ENCODE data around the gene SERPINB1. TPM values are rescaled to one million over a fixed set of nuclear protein-coding genes. Genes with fewer than 3 reads are reported as not detected.

Gene SERPINB1
- total and polyA plus RNA-seq, 9 of the 15 experiments (the other 6 are each of a cell fraction or from before 2014, with no cell fraction given) = 33.9 to 108 (median 63.8) TPM

- ATAC-seq (no peak), DNase-seq (ENCODE audit: extremely low read depth in 1 of 4, low spot score in 3 of 4) (no peak), FAIRE-seq (no peak)
- WGBS (ENCODE audit: insufficient coverage, low coverage, missing lambda C conversion rate) = 10% methylated on average over 4 of the region's 4 CpGs
- intact Hi-C loops (cut with micrococcal nuclease) (no loop called here), in situ Hi-C loops (cut with MboI) (no loop called here)
- no peak overlapping the region for H3K4me3 ChIP-seq
- H3K27ac ChIP-seq (ENCODE audit: extremely low read depth, low read depth, low read length) = no peak overlapping the region
- no peak overlapping the region for H3K9ac ChIP-seq (ENCODE audit: insufficient read depth in 1 of 2, low read depth in 2 of 2, low read length in 2 of 2)
- H3K27me3 ChIP-seq (ENCODE audit: control insufficient read depth in 2 of 2, insufficient read depth in 2 of 2, low read length in 2 of 2) = no peaks in the 10 kb centered on the region
- ChIA-PET CTCF (ENCODE audit: low intra/inter-chr PET ratio) (no interaction called here), POLR2A (no interaction called here)
- no peak overlapping the region for H2AFZ ChIP-seq (ENCODE audit: low read depth, low read length)
- no peaks in the 10 kb centered on the region for H3K9me1 ChIP-seq (ENCODE audit: control insufficient read depth, insufficient read depth, low read length)
- no peaks in the 10 kb centered on the region for H3K79me2 ChIP-seq (ENCODE audit: control insufficient read depth, insufficient read depth, low read length)
- H4K20me1 ChIP-seq (replicated peaks; ENCODE audit: control insufficient read depth, insufficient read depth, low read length) = no peaks in the 10 kb centered on the region
- H3K9me3 ChIP-seq (replicated peaks; ENCODE audit: control insufficient read depth, insufficient read depth, low read depth, low read length) = no peaks in the 10 kb centered on the region
- BruUV-seq (replicated peaks) = no TSS peak
- H3K4me2 ChIP-seq (ENCODE audit: insufficient read depth, low read length) = no peak overlapping the region
- no peaks in the 10 kb centered on the region for H3K36me3 ChIP-seq (ENCODE audit: control insufficient read depth, insufficient read depth, low read length)
- H3K4me1 ChIP-seq (replicated peaks in 1 of 2; ENCODE audit: control insufficient read depth in 2 of 2, insufficient read depth in 2 of 2, low read length in 2 of 2) = no peaks in the 10 kb centered on the region; a peak in 2 of 5 replicates
- TF ChIP-seq DACH1 (IDR thresholded peaks at IDR 0.05; ENCODE audit: partially characterized antibody) = no peak
- no peak for TF ChIP-seq GTF3C2 (IDR thresholded peaks at IDR 0.05; ENCODE audit: borderline replicate concordance, extremely low read depth, insufficient read length)
- TF ChIP-seq DPF2 (IDR thresholded peaks at IDR 0.05) = 0 out of 2 replicates have a peak, but pooled peaks have one; percentile 18
- TF ChIP-seq FOXA3 (CRISPR knock-in tag; conservative IDR thresholded peaks at IDR 0.05 in 1 of 2, IDR thresholded peaks at IDR 0.05 in 1 of 2) = peak in 1 of 2 experiments; percentile 80; a peak in 2 of 4 replicates
- no peak for TF ChIP-seq GATAD2B (IDR thresholded peaks at IDR 0.05; ENCODE audit: borderline replicate concordance)
- TF ChIP-seq SPI1 (IDR thresholded peaks at IDR 0.05; ENCODE audit: borderline replicate concordance, low read depth, low read length) = peak; percentile 95
- TF ChIP-seq CHD7 (IDR thresholded peaks at IDR 0.05; ENCODE audit: low read depth, low read length) = no peak
- no peak for TF ChIP-seq ZNF707 (CRISPR knock-in tag; conservative IDR thresholded peaks at IDR 0.05)
- 0 out of 2 replicates have a peak, but pooled peaks have one; percentile 6 for TF ChIP-seq FOXA1 (IDR thresholded peaks at IDR 0.05; ENCODE audit: borderline replicate concordance)
These were observed 39.8 kb upstream of the SERPINB1 start for GRCh38 chr6:2881423-2881822.
